ENCODE measurements around the gene AFTPH. TPM values are rescaled to one million over a fixed set of nuclear protein-coding genes. Genes with fewer than 3 reads are reported as not detected.

Gene AFTPH
- polyA plus RNA-seq, 3 donors, result 22.3 to 28.6 (median 28.4) TPM

- H3K27ac ChIP-seq (ENCODE audit: low read depth in 1 of 2, low read length in 2 of 2), result no peak overlapping the region
- H3K9me3 Mint-ChIP-seq, result no peaks in the 10 kb centered on the region
- H3K27me3 ChIP-seq (ENCODE audit: control insufficient read depth in 2 of 2, insufficient read depth in 2 of 2, low read length in 2 of 2), result no peaks in the 10 kb centered on the region
- no peaks in the 10 kb centered on the region for H3K9me3 ChIP-seq (replicated peaks in 1 of 2; ENCODE audit: control insufficient read depth in 1 of 2, insufficient read depth in 1 of 2, low read length in 2 of 2)
- H3K4me1 ChIP-seq (ENCODE audit: control insufficient read depth in 1 of 2, insufficient read depth in 2 of 2, low read length in 2 of 2), result peaks cover 2 to 3% of the 10 kb centered on the region in 2 donors
- H3K27me3 Mint-ChIP-seq (ENCODE audit: low read depth in 3 of 3), result peaks cover 0 to 5% (median 2%) of the 10 kb centered on the region in 3 donors
- H3K9ac ChIP-seq (ENCODE audit: insufficient read depth, low read length, poor library complexity, severe bottlenecking), result no peak overlapping the region
- H3K4me3 ChIP-seq (replicated peaks in 1 of 3; ENCODE audit: low read depth in 2 of 3, low read length in 3 of 3), result no peak overlapping the region
- peaks cover 4% of the 10 kb centered on the region for H3K4me1 Mint-ChIP-seq
- H3K79me2 ChIP-seq (ENCODE audit: insufficient read depth, low read length), result no peaks in the 10 kb centered on the region
- no peak overlapping the region for H3K4me2 ChIP-seq (replicated peaks; ENCODE audit: extremely low read depth, low read length, poor library complexity, severe bottlenecking)
- no peak overlapping the region for H3K4me3 Mint-ChIP-seq
- intact Hi-C loops (cut with micrococcal nuclease), result loop anchor here in 1 of 2 donors (10.0 kb wide), 1 partner anchor 425 kb away; no protein-coding TSS in a partner anchor
- H3K36me3 ChIP-seq (replicated peaks in 1 of 2; ENCODE audit: control insufficient read depth in 1 of 2, insufficient read depth in 2 of 2, low read length in 2 of 2), result no peaks in the 10 kb centered on the region
- H2AFZ ChIP-seq (ENCODE audit: insufficient read depth, low read depth, low read length, poor library complexity, severe bottlenecking), result no peak overlapping the region
- DNase-seq, result no peak
- H3K27ac Mint-ChIP-seq, result no peak overlapping the region
- H4K20me1 ChIP-seq (ENCODE audit: insufficient read depth, low read length), result no peaks in the 10 kb centered on the region
- TF ChIP-seq, protein P1, sequence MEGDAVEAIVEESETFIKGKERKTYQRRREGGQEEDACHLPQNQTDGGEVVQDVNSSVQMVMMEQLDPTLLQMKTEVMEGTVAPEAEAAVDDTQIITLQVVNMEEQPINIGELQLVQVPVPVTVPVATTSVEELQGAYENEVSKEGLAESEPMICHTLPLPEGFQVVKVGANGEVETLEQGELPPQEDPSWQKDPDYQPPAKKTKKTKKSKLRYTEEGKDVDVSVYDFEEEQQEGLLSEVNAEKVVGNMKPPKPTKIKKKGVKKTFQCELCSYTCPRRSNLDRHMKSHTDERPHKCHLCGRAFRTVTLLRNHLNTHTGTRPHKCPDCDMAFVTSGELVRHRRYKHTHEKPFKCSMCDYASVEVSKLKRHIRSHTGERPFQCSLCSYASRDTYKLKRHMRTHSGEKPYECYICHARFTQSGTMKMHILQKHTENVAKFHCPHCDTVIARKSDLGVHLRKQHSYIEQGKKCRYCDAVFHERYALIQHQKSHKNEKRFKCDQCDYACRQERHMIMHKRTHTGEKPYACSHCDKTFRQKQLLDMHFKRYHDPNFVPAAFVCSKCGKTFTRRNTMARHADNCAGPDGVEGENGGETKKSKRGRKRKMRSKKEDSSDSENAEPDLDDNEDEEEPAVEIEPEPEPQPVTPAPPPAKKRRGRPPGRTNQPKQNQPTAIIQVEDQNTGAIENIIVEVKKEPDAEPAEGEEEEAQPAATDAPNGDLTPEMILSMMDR (IDR thresholded peaks at IDR 0.05), result no peak
- H3K36me3 Mint-ChIP-seq, result no peaks in the 10 kb centered on the region
- WGBS (ENCODE audit: insufficient coverage), result 93% methylated on average over 6 of the region's 10 CpGs
These were observed 44.6 kb upstream of the AFTPH start for GRCh38 chr2:64479259-64480117.

GRCh38 chr2:64481665-64482064 lies 42.5 kb upstream of the AFTPH start:
- DNase-seq, result no peak
- H3K27me3 ChIP-seq (ENCODE audit: control insufficient read depth in 2 of 2, insufficient read depth in 2 of 2, low read length in 2 of 2), result no peaks in the 10 kb centered on the region
- H2AFZ ChIP-seq (ENCODE audit: insufficient read depth, low read depth, low read length, poor library complexity, severe bottlenecking), result no peak overlapping the region
- no peaks in the 10 kb centered on the region for H4K20me1 ChIP-seq (ENCODE audit: insufficient read depth, low read length)
- H3K9ac ChIP-seq (ENCODE audit: insufficient read depth, low read length, poor library complexity, severe bottlenecking), result no peak overlapping the region
- intact Hi-C loops (cut with micrococcal nuclease), result loop anchor here in 1 of 2 donors (10.0 kb wide), 1 partner anchor 427 kb away; no protein-coding TSS in a partner anchor
- WGBS (ENCODE audit: insufficient coverage), result 81% methylated on average over 2 of the region's 5 CpGs
- TF ChIP-seq, protein P1 (IDR thresholded peaks at IDR 0.05), result no peak
- peaks cover 0 to 3% (median 2%) of the 10 kb centered on the region in 3 donors for H3K27me3 Mint-ChIP-seq (ENCODE audit: low read depth in 3 of 3)
- no peaks in the 10 kb centered on the region for H3K36me3 ChIP-seq (replicated peaks in 1 of 2; ENCODE audit: control insufficient read depth in 1 of 2, insufficient read depth in 2 of 2, low read length in 2 of 2)
- no peaks in the 10 kb centered on the region for H3K36me3 Mint-ChIP-seq
- H3K4me2 ChIP-seq (replicated peaks; ENCODE audit: extremely low read depth, low read length, poor library complexity, severe bottlenecking), result no peak overlapping the region
- no peak overlapping the region for H3K27ac ChIP-seq (ENCODE audit: low read depth in 1 of 2, low read length in 2 of 2)
- no peaks in the 10 kb centered on the region for H3K79me2 ChIP-seq (ENCODE audit: insufficient read depth, low read length)
- no peak overlapping the region for H3K27ac Mint-ChIP-seq
- H3K9me3 Mint-ChIP-seq, result no peaks in the 10 kb centered on the region
- no peak overlapping the region for H3K4me3 Mint-ChIP-seq
- no peaks in the 10 kb centered on the region for H3K4me1 ChIP-seq (ENCODE audit: control insufficient read depth in 1 of 2, insufficient read depth in 2 of 2, low read length in 2 of 2)
- no peak overlapping the region for H3K4me3 ChIP-seq (replicated peaks in 1 of 3; ENCODE audit: low read depth in 2 of 3, low read length in 3 of 3)
- no peaks in the 10 kb centered on the region for H3K9me3 ChIP-seq (replicated peaks in 1 of 2; ENCODE audit: control insufficient read depth in 1 of 2, insufficient read depth in 1 of 2, low read length in 2 of 2)
- peaks cover 3% of the 10 kb centered on the region for H3K4me1 Mint-ChIP-seq
